Measurements from ENCODE around the gene LTK. TPM values are rescaled to one million over a fixed set of nuclear protein-coding genes. Genes with fewer than 3 reads are reported as not detected.

Gene LTK
- total and polyA plus RNA-seq, 2 of the 8 experiments (the other 6 are each of a cell fraction or from before 2014, with no cell fraction given) = 0.05 to 0.19 TPM

DNA sequence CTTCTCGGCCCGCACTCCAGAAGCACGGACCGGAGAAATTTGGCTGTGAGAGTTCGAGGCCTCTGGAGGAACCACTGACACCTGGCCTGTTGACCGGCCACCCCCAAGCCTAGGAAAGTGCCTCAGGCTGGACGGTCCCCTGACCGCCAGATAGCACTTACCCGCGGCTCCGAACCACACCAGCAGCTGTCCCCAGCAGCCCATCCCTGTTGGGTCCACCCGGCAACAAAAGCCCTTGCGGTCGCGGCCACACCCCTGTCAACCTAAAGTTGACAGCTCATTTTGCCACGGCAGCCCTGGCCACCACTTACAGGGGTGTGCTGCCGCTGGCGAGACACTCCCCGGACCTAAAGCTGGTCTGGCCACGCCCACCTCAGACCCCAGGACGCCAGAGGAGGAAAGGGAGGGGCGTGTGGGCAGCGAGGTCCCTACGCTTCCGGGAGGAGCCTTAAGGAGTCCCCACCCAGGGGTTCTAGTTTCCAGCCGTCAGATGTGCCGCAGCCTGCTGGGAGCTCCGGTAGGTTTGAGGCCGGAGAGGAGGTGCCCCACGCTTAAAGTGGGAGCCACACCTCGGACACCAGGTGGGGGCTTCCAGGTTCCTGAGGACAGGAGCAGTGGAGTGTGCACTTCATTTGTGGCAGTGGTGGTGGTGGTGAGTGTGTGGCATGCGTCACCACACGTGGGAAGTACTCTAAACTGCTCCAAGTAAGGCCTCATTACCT is at the start of gene LTK (continued):
- TF ChIP-seq, protein P1, sequence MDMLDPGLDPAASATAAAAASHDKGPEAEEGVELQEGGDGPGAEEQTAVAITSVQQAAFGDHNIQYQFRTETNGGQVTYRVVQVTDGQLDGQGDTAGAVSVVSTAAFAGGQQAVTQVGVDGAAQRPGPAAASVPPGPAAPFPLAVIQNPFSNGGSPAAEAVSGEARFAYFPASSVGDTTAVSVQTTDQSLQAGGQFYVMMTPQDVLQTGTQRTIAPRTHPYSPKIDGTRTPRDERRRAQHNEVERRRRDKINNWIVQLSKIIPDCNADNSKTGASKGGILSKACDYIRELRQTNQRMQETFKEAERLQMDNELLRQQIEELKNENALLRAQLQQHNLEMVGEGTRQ (IDR thresholded peaks at IDR 0.05; ENCODE audit: low read length) = no peak
- TF ChIP-seq POLR2A (IDR thresholded peaks at IDR 0.05; ENCODE audit: control extremely low read depth in 1 of 2, low read depth in 2 of 2, low read length in 2 of 2) (no peak), ASH2L (IDR thresholded peaks at IDR 0.05; ENCODE audit: low read length) (no peak)

Data from H1 (cell line).